Thyroid gland (tissue), 4 donors: ENCODE results near the gene STEAP4. TPM values are rescaled to one million over a fixed set of nuclear protein-coding genes. Genes with fewer than 3 reads are reported as not detected.

Experiments used
- DNase-seq, 2 donors: peaks; one replicate each; pipeline ENCODE4 v3.0.0-alpha.2; 2019
- H3K27ac ChIP-seq, 3 donors: fragments of 200-600 bp; sonication (generic); 1 replicate in 2 of 3; 2 replicates in 1 of 3; pipeline ENCODE4 v1.5.1; 2016 to 2019; ENCODE audit warnings: mild to moderate bottlenecking in 1 of 3, moderate library complexity in 1 of 3
- H3K27me3 ChIP-seq: fragments of 200-600 bp; sonication (generic); one replicate; pipeline ENCODE4 v1.5.1; 2019
- H3K36me3 ChIP-seq, 2 donors: fragments of 200-600 bp; sonication (generic); one replicate each; pipeline ENCODE4 v1.5.1; 2016 to 2019
- H3K4me1 ChIP-seq, 2 donors: fragments of 200-600 bp; sonication (generic); one replicate each; pipeline ENCODE4 v1.5.1; 2017 to 2019
- H3K4me3 ChIP-seq, 3 donors: fragments of 200-600 bp; sonication (generic); replicated peaks in 1 of 3; 1 replicate in 2 of 3; 2 replicates in 1 of 3; pipeline ENCODE4 v1.5.1; 2016; ENCODE audit warnings: mild to moderate bottlenecking in 1 of 3
- H3K9me3 ChIP-seq: fragments of 200-600 bp; sonication (generic); one replicate; pipeline ENCODE4 v1.5.1; 2017
- POLR2A ChIP-seq, 2 donors: fragments of 450-650 bp; IDR thresholded peaks; one replicate each; pipeline ENCODE4 v1.6.1; 2017; ENCODE audit warnings: antibody characterized with exemption in 2 of 2, mild to moderate bottlenecking in 2 of 2, moderate library complexity in 1 of 2
- WGBS, 2 donors: methylation state at CpG; one replicate each; pipeline ENCODE4 v1.1.5; 2017; 5-methylcytosine and 5-hydroxymethylcytosine counted together
- intact Hi-C: fragments of 100-400 bp; cut with DNase I; formaldehyde crosslinking; loops from one replicate; pipeline ENCODE4 v1.15.1; 2023
- total RNA-seq, 4 donors: library from RNA; depleted of rRNA; stranded (reverse); fragments of >200 nt; gene quantifications; one replicate each; pipeline ENCODE4 v1.2.3, GENCODE V29; 2016
- TF ChIP-seq, protein P1 (sequence below), 6 experiments: fragments of 200-600 bp in 3 of 6; fragments of 450-650 bp in 3 of 6; sonication (generic) in 3 of 6; IDR thresholded peaks; one replicate each; pipeline ENCODE4 v1.5.1; 2016 to 2019; ENCODE audit warnings: antibody characterized with exemption in 6 of 6, mild to moderate bottlenecking in 2 of 6, inconsistent platforms in 1 of 6, moderate library complexity in 1 of 6

Gene STEAP4
- total RNA-seq, 4 donors from 2014 or later: 34.3 to 162 (median 61.8) TPM

DNA sequence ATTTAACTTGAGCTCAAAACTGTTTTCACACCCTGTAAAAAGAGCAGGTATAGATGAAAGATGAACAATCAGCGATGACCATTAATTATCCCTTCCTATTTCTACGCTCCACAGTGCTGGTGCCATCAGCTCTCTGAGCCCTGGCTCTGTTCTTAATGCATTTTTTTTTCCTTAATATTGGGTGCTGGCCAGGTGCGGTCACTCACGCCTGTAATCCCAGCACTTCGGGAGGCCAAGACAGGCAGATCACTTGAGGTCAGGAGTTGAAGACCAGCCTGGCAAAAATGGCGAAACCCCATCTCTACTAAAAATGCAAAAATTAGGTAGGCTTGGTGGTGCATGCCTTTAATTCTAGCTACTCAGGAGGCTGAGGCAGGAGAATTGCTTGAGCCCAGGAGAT lies 4.2 kb downstream of the STEAP4 start:
- peak; percentile 64 to 75 for DNase-seq
- 40 to 45% methylated on average over 6 of the region's 6 CpGs for WGBS, 2 donors
- intact Hi-C loops: no loop called here
- TF ChIP-seq POLR2A (IDR thresholded peaks at IDR 0.05): no peak
- TF ChIP-seq, protein P1, sequence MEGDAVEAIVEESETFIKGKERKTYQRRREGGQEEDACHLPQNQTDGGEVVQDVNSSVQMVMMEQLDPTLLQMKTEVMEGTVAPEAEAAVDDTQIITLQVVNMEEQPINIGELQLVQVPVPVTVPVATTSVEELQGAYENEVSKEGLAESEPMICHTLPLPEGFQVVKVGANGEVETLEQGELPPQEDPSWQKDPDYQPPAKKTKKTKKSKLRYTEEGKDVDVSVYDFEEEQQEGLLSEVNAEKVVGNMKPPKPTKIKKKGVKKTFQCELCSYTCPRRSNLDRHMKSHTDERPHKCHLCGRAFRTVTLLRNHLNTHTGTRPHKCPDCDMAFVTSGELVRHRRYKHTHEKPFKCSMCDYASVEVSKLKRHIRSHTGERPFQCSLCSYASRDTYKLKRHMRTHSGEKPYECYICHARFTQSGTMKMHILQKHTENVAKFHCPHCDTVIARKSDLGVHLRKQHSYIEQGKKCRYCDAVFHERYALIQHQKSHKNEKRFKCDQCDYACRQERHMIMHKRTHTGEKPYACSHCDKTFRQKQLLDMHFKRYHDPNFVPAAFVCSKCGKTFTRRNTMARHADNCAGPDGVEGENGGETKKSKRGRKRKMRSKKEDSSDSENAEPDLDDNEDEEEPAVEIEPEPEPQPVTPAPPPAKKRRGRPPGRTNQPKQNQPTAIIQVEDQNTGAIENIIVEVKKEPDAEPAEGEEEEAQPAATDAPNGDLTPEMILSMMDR (IDR thresholded peaks at IDR 0.05): no peak
- Histone ChIP-seq H3K27me3 (no peaks in the 10 kb centered on the region), H3K27ac (no peak overlapping the region), H3K4me1 (peaks cover 0 to 4% of the 10 kb centered on the region in 2 donors), H3K4me3 (no peak overlapping the region), H3K9me3 (no peaks in the 10 kb centered on the region), H3K36me3 (no peaks in the 10 kb centered on the region)

DNA sequence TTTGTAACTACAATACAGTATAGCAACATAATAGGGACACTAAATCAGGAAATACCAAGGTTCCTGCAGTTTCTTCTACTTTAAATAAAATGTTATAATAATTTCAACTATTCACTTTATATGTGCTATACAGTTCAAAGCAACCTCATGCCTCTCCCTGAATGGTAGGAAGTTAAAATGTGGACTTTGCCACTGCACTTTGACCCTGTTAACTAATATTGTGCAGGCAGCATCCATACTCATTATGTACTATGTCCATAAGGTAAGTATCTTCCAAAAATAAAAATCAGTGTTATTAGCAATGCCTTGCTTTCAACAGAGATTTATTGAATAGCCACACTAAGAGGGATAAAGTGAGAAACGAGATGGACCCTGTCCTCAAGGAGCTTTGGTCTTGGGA lies 4.8 kb downstream of the STEAP4 start:
- no peaks in the 10 kb centered on the region for H3K36me3 ChIP-seq
- H3K4me3 ChIP-seq: no peak overlapping the region
- no peak for TF ChIP-seq POLR2A (IDR thresholded peaks at IDR 0.05)
- TF ChIP-seq, protein P1 (IDR thresholded peaks at IDR 0.05): no peak
- DNase-seq: no peak
- 49 to 51% methylated on average over 1 of the region's 1 CpG for WGBS, 2 donors
- H3K9me3 ChIP-seq: no peaks in the 10 kb centered on the region
- intact Hi-C loops: no loop called here
- H3K27ac ChIP-seq: no peak overlapping the region
- no peaks in the 10 kb centered on the region for H3K27me3 ChIP-seq
- peaks cover 0 to 4% of the 10 kb centered on the region in 2 donors for H3K4me1 ChIP-seq

DNA sequence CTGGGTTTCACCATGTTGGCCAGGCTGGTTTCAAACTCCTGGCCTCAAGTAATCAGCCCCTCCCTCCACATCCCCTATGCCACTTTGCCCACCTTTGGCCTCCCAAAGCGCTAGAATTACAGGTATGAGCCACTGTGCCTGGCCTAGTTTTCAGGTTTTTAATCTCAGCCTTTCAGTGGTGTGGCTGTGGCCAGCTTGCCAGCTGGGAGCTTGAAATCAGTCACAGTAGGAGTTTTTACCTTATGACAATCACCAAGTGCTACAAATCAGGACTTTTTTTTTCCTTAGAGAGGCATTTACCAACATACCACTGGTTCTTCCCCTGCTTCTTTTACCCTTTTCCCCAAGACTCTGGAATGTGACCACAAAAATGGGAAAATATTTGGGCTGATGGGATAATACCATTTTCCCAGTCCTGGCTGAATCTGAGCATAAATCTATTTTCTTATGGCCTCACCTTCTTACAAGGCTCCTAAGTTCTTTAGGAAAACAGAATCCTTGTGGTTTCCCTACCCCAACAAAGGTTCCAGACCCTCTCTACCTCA lies 6.2 kb downstream of the STEAP4 start:
- DNase-seq: no peak
- 96 to 100% methylated on average over 1 of the region's 1 CpG for WGBS, 2 donors
- no peaks in the 10 kb centered on the region for H3K36me3 ChIP-seq
- no peak overlapping the region for H3K4me3 ChIP-seq
- H3K9me3 ChIP-seq: no peaks in the 10 kb centered on the region
- H3K27ac ChIP-seq: peak overlapping the region in 1 of 3 donors; percentile 13
- H3K4me1 ChIP-seq: peaks cover 0 to 4% of the 10 kb centered on the region in 2 donors
- no peaks in the 10 kb centered on the region for H3K27me3 ChIP-seq
- intact Hi-C loops: no loop called here
- TF ChIP-seq POLR2A (IDR thresholded peaks at IDR 0.05): no peak
- TF ChIP-seq, protein P1 (IDR thresholded peaks at IDR 0.05): no peak

DNA sequence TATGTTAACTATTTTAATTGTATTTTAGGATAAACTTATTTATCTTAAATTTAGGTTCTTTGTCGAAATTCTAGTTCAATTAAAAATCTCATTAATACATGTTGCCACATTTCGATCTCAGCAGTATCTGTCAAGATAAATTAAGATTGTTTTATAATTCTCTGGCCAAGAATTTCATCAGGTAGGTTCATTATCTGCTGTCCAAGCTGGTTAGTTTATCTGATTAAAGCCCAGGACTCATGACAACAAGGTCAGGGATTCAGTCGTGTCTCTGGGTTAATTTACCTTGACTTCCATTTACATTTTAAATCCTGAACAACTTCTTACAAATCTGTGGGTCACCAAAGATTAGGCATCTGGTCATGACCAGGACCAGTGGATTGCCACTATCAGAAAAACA lies 7.6 kb downstream of the STEAP4 start:
- Histone ChIP-seq H3K36me3 (no peaks in the 10 kb centered on the region), H3K9me3 (no peaks in the 10 kb centered on the region), H3K4me3 (no peak overlapping the region), H3K4me1 (peaks cover 0 to 4% of the 10 kb centered on the region in 2 donors), H3K27ac (no peak overlapping the region), H3K27me3 (no peaks in the 10 kb centered on the region)
- no peak for DNase-seq
- 76 to 88% methylated on average over 3 of the region's 3 CpGs for WGBS, 2 donors
- intact Hi-C loops: no loop called here
- TF ChIP-seq, protein P1 (IDR thresholded peaks at IDR 0.05): no peak
- TF ChIP-seq POLR2A (IDR thresholded peaks at IDR 0.05): no peak

DNA sequence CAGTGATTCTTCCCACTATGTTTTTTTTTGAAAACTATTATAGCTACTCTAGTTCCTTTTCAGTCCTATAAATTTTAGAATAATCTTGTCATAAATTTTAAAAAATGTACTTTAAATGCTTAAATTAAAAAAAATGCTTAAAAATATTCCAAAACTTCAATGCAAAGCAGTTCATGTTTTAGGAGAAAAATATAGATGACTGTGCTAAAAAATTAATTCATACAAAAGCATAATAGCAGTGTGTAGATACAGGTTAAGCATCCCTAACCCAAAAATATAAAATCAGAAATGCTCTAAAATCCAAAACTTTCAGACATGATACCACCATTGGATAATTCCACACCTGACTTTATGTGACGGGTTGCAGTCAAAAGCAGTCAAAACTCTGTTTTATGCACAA lies 12.8 kb downstream of the STEAP4 start:
- no peak overlapping the region for H3K27ac ChIP-seq
- no peaks in the 10 kb centered on the region for H3K27me3 ChIP-seq
- H3K9me3 ChIP-seq: no peaks in the 10 kb centered on the region
- H3K4me1 ChIP-seq: peaks cover 0 to 3% of the 10 kb centered on the region in 2 donors
- no peak overlapping the region for H3K4me3 ChIP-seq
- whole genome bisulfite sequencing, 2 donors: 95 to 98% methylated on average over 1 of the region's 1 CpG
- intact Hi-C loops: no loop called here
- H3K36me3 ChIP-seq: no peaks in the 10 kb centered on the region
- no peak for TF ChIP-seq POLR2A (IDR thresholded peaks at IDR 0.05)
- TF ChIP-seq, protein P1 (IDR thresholded peaks at IDR 0.05): no peak
- no peak for DNase-seq
